ENCODE data around the gene RIPK4. TPM values are rescaled to one million over a fixed set of nuclear protein-coding genes. Genes with fewer than 3 reads are reported as not detected.
"Not testable (repeated sequence)": the region's sequence is repeated elsewhere in the genome, so short reads cannot be mapped to it uniquely, and the experiment has no call there.

The RIPK4 gene
- total RNA-seq, 1 donor, result 0.31 TPM

- H3K9me3 ChIP-seq (ENCODE audit: low read depth, low read length), result no peaks in the 10 kb centered on the region
- no peaks in the 10 kb centered on the region for H3K27me3 ChIP-seq (ENCODE audit: insufficient read depth, low read length)
- no peaks in the 10 kb centered on the region for H3K4me1 ChIP-seq (ENCODE audit: insufficient read depth, low read length)
- H3K4me3 ChIP-seq (ENCODE audit: low read length), result no peak overlapping the region
Observed at GRCh38 chr21:41701749-41702148, 65.1 kb downstream of the RIPK4 start.

- Histone ChIP-seq H3K4me3 (ENCODE audit: low read length) (no peak overlapping the region), H3K9me3 (ENCODE audit: low read depth, low read length) (no peaks in the 10 kb centered on the region), H3K27me3 (ENCODE audit: insufficient read depth, low read length) (no peaks in the 10 kb centered on the region), H3K4me1 (ENCODE audit: insufficient read depth, low read length) (no peaks in the 10 kb centered on the region)
Observed at GRCh38 chr21:41699311-41699710, 67.5 kb downstream of the RIPK4 start.

- no peaks in the 10 kb centered on the region for H3K9me3 ChIP-seq (ENCODE audit: low read depth, low read length)
- no peak overlapping the region for H3K4me3 ChIP-seq (ENCODE audit: low read length)
- peaks cover 8% of the 10 kb centered on the region for H3K4me1 ChIP-seq (ENCODE audit: insufficient read depth, low read length)
- H3K27me3 ChIP-seq (ENCODE audit: insufficient read depth, low read length), result no peaks in the 10 kb centered on the region
Observed at GRCh38 chr21:41698071-41698470, 68.8 kb downstream of the RIPK4 start.

- Histone ChIP-seq H3K9me3 (ENCODE audit: low read depth, low read length) (no peaks in the 10 kb centered on the region), H3K4me1 (ENCODE audit: insufficient read depth, low read length) (peaks cover 9% of the 10 kb centered on the region), H3K27me3 (ENCODE audit: insufficient read depth, low read length) (no peaks in the 10 kb centered on the region), H3K4me3 (ENCODE audit: low read length) (no peak overlapping the region)
Observed at GRCh38 chr21:41695513-41695912, 71.3 kb downstream of the RIPK4 start.

- H3K4me3 ChIP-seq (ENCODE audit: low read length); H3K4me1 ChIP-seq (ENCODE audit: insufficient read depth, low read length); H3K9me3 ChIP-seq (ENCODE audit: low read depth, low read length); H3K27me3 ChIP-seq (ENCODE audit: insufficient read depth, low read length): not testable (repeated sequence)
Observed at GRCh38 chr21:41694042-41694441, 72.8 kb downstream of the RIPK4 start.

GRCh38 chr21:41692185-41692565 lies 74.7 kb downstream of the RIPK4 start:
- H3K9me3 ChIP-seq (ENCODE audit: low read depth, low read length), result no peaks in the 10 kb centered on the region
- H3K4me3 ChIP-seq (ENCODE audit: low read length), result no peak overlapping the region
- peaks cover 9% of the 10 kb centered on the region for H3K4me1 ChIP-seq (ENCODE audit: insufficient read depth, low read length)
- no peaks in the 10 kb centered on the region for H3K27me3 ChIP-seq (ENCODE audit: insufficient read depth, low read length)

- Histone ChIP-seq H3K4me3 (ENCODE audit: low read length) (no peak overlapping the region), H3K27me3 (ENCODE audit: insufficient read depth, low read length) (no peaks in the 10 kb centered on the region), H3K4me1 (ENCODE audit: insufficient read depth, low read length) (peaks cover 9% of the 10 kb centered on the region), H3K9me3 (ENCODE audit: low read depth, low read length) (no peaks in the 10 kb centered on the region)
Observed at GRCh38 chr21:41691205-41692184, 75.4 kb downstream of the RIPK4 start.

Other genes with a start within 250 kb of the RIPK4 start
- gene PRDM15, start 112.3 kb upstream of the RIPK4 start, total RNA-seq, result 8.1 TPM
- 5.6 TPM for gene C2CD2, start 187.0 kb upstream of the RIPK4 start, total RNA-seq
- 60.4 TPM for gene ZBTB21, start 243.3 kb upstream of the RIPK4 start, total RNA-seq

All from mononuclear cell (primary cell).